Testis (tissue), 3 donors: ENCODE results near the gene STARD7. TPM values are rescaled to one million over a fixed set of nuclear protein-coding genes. Genes with fewer than 3 reads are reported as not detected.
"Not testable (repeated sequence)": the region's sequence is repeated elsewhere in the genome, so short reads cannot be mapped to it uniquely, and the experiment has no call there.

Source experiments
- DNase-seq: peaks from one replicate; pipeline ENCODE4 v3.0.0-alpha.2; 2019
- H3K27ac ChIP-seq, 2 donors: fragments of 200-600 bp; sonication (generic); one replicate each; pipeline ENCODE4 v1.5.1; 2019
- H3K27me3 ChIP-seq: fragments of 200-600 bp; sonication (generic); one replicate; pipeline ENCODE4 v1.5.1; 2019
- H3K36me3 ChIP-seq: fragments of 200-600 bp; sonication (generic); one replicate; pipeline ENCODE4 v1.5.1; 2017; ENCODE audit warnings: low read depth; ENCODE audit errors: missing control alignments
- H3K4me1 ChIP-seq: fragments of 200-600 bp; sonication (generic); one replicate; pipeline ENCODE4 v1.5.1; 2019
- H3K4me3 ChIP-seq, 2 donors: fragments of 200-600 bp; sonication (generic); one replicate each; pipeline ENCODE4 v1.5.1; 2017 to 2019
- H3K9me3 ChIP-seq: fragments of 200-600 bp; sonication (generic); one replicate; pipeline ENCODE4 v1.5.1; 2017
- POLR2A ChIP-seq: fragments of 450-650 bp; IDR thresholded peaks from one replicate; pipeline ENCODE4 v1.6.1; 2017; ENCODE audit warnings: antibody characterized with exemption, mild to moderate bottlenecking, moderate library complexity
- WGBS, 2 donors: methylation state at CpG; one replicate each; pipeline ENCODE4 v1.1.5; 2018; 5-methylcytosine and 5-hydroxymethylcytosine counted together
- intact Hi-C: fragments of 100-400 bp; cut with DNase I; formaldehyde crosslinking; loops from one replicate; pipeline ENCODE4 v1.15.1; 2023; ENCODE audit warnings: low total_unique reads
- polyA plus RNA-seq: library from polyadenylated mRNA; stranded (reverse); fragments of 350-450 nt; fragmentation: Illumina TruSeq; extraction: RNeasy Lipid Tissue Mini Kit (QIAGEN cat#74804); gene quantifications from one replicate; pipeline ENCODE4 v1.2.3, GENCODE V29; 2014; ENCODE audit warnings: low read depth, low replicate concordance; ENCODE audit not compliant: insufficient read depth
- total RNA-seq, 2 donors: library from RNA; depleted of rRNA; stranded (reverse); fragments of >200 nt; gene quantifications; one replicate each; pipeline ENCODE4 v1.2.3, GENCODE V29; 2016
- TF ChIP-seq, protein P1 (sequence below), 3 experiments: fragments of 450-650 bp in 2 of 3; fragments of 200-600 bp in 1 of 3; sonication (generic) in 1 of 3; IDR thresholded peaks; one replicate each; pipeline ENCODE4 v1.5.1; 2016 to 2019; ENCODE audit warnings: antibody characterized with exemption in 3 of 3, mild to moderate bottlenecking in 2 of 3, moderate library complexity in 1 of 3

The STARD7 gene
- total and polyA plus RNA-seq, 3 donors from 2014 or later, result 58.0 to 96.2 (median 77.7) TPM

GRCh38 chr2:96231316-96231715 is 22.7 kb upstream of the STARD7 start:
- H3K4me1 ChIP-seq, result no peaks in the 10 kb centered on the region
- no peaks in the 10 kb centered on the region for H3K9me3 ChIP-seq
- DNase-seq, result no peak
- H3K27me3 ChIP-seq, result no peaks in the 10 kb centered on the region
- no peak overlapping the region for H3K27ac ChIP-seq
- H3K4me3 ChIP-seq, result no peak overlapping the region
- TF ChIP-seq, protein P1, sequence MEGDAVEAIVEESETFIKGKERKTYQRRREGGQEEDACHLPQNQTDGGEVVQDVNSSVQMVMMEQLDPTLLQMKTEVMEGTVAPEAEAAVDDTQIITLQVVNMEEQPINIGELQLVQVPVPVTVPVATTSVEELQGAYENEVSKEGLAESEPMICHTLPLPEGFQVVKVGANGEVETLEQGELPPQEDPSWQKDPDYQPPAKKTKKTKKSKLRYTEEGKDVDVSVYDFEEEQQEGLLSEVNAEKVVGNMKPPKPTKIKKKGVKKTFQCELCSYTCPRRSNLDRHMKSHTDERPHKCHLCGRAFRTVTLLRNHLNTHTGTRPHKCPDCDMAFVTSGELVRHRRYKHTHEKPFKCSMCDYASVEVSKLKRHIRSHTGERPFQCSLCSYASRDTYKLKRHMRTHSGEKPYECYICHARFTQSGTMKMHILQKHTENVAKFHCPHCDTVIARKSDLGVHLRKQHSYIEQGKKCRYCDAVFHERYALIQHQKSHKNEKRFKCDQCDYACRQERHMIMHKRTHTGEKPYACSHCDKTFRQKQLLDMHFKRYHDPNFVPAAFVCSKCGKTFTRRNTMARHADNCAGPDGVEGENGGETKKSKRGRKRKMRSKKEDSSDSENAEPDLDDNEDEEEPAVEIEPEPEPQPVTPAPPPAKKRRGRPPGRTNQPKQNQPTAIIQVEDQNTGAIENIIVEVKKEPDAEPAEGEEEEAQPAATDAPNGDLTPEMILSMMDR (IDR thresholded peaks at IDR 0.05), result no peak
- no peak for TF ChIP-seq POLR2A
- intact Hi-C loops, result no loop called here
- no peaks in the 10 kb centered on the region for H3K36me3 ChIP-seq
- 88 to 97% methylated on average over 4 of the region's 4 CpGs for WGBS, 2 donors

DNA sequence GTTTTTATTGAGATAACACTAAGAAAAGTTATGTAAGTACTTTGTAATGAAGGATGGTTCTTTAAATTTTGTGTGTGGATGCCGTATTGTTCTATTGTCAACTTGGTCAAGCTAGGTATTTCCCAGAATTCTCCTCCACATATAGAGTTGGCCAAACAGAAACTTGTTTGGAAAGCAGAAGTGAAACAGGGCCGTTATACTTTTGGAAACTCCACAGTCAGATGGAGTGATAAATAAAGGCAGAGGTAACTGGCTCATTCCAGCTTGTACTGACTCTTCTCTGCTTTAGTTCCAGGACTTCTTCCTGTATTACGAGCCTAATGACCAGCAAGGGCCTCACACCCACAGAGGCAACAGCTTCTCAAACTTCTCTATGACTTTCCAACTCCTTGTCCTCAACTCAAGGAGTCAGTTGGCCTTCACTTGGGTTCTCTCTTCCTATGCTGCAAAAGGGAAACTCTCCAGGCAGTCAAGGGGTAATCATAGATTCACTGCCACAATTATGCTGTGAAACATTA is 16.4 kb upstream of the STARD7 start:
- Histone ChIP-seq H3K27me3 (no peaks in the 10 kb centered on the region), H3K4me3 (no peak overlapping the region), H3K9me3 (no peaks in the 10 kb centered on the region), H3K27ac (no peak overlapping the region), H3K4me1 (no peaks in the 10 kb centered on the region), H3K36me3 (no peaks in the 10 kb centered on the region)
- intact Hi-C loops, result no loop called here
- TF ChIP-seq, protein P1 (IDR thresholded peaks at IDR 0.05), result no peak
- TF ChIP-seq POLR2A, result no peak
- DNase-seq, result no peak
- 78 to 82% methylated on average over 3 of the region's 3 CpGs for WGBS, 2 donors

DNA sequence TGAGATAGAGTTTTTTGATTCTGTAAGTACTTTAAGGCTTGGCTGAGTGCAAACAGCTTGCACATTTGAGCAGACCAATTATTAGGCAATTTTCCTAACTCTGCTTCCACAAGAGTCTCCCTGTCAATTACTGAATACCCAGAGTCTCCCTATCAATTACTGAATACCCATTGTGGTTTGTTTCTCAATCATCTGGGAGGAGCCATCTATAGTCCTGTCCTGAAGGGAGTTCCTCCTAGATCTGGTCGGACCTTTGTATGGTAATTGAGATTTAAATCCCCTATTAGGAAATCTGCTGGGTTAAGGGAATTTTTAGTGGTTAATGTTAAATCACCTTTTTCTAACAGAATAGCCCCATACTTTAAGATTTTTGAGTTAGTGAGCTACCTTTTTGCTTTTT is 12.5 kb upstream of the STARD7 start:
- H3K4me3 ChIP-seq, DNase-seq, H3K27me3 ChIP-seq, H3K36me3 ChIP-seq, intact Hi-C loops, H3K9me3 ChIP-seq, H3K4me1 ChIP-seq, H3K27ac ChIP-seq: not testable (repeated sequence)
- 88 to 94% methylated on average over 1 of the region's 1 CpG for WGBS, 2 donors

GRCh38 chr2:96219959-96220358 is 11.3 kb upstream of the STARD7 start:
- H3K4me3 ChIP-seq, H3K27me3 ChIP-seq, DNase-seq, intact Hi-C loops, H3K4me1 ChIP-seq, H3K36me3 ChIP-seq, H3K9me3 ChIP-seq, H3K27ac ChIP-seq: not testable (repeated sequence)
- WGBS, 2 donors, result 40 to 74% methylated on average over 1 to 4 of the region's 4 CpGs

DNA sequence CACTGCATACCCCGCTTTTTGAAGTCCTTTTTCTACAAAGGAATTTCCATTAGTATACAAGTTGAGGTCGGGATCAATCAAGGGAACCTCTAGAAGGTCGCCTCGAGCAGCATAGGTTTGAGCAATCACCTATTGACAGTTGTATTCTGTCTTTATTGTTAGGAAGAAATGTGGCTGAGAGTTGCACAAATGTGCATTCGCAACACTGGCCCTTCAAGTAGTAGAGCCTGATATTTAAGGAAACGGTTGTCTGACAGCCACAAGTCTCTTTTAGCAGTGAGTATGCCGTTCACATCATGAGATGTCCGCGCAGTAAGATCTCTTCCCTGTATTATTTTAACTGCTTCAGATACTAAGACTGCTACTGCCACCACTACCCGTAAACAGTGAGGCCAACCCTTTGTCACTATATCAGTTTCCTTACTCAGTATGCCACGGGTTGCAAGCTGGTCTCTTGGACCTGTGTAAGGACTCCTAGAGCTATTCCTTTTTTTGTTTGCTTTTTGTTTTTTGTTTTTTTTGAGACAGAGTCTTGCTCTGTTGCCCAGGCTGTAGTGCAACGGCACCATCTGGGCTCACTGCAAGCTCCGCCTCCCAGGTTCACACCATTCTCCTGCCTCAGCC is 10.0 kb upstream of the STARD7 start:
- TF ChIP-seq, protein P1 (IDR thresholded peaks at IDR 0.05), result no peak
- TF ChIP-seq POLR2A, result no peak
- WGBS, 2 donors, result 91 to 92% methylated on average over 13 of the region's 13 CpGs
- no peaks in the 10 kb centered on the region for H3K27me3 ChIP-seq
- no peak overlapping the region for H3K27ac ChIP-seq
- H3K4me3 ChIP-seq, result no peak overlapping the region
- no peaks in the 10 kb centered on the region for H3K9me3 ChIP-seq
- DNase-seq, result no peak
- intact Hi-C loops, result no loop called here
- H3K36me3 ChIP-seq, result no peaks in the 10 kb centered on the region
- no peaks in the 10 kb centered on the region for H3K4me1 ChIP-seq

- Histone ChIP-seq H3K4me3 (no peak overlapping the region), H3K9me3 (no peaks in the 10 kb centered on the region), H3K36me3 (no peaks in the 10 kb centered on the region), H3K27ac (no peak overlapping the region), H3K4me1 (peaks cover 6% of the 10 kb centered on the region), H3K27me3 (no peaks in the 10 kb centered on the region)
- DNase-seq, result no peak
- WGBS, 2 donors, result 69 to 93% methylated on average over 4 of the region's 4 CpGs
- intact Hi-C loops, result no loop called here
- no peak for TF ChIP-seq POLR2A
- TF ChIP-seq, protein P1 (IDR thresholded peaks at IDR 0.05), result no peak
Measured at GRCh38 chr2:96214554-96214953, 5.9 kb upstream of the STARD7 start.
